HepG2 (cell line): ENCODE data around the gene ULK3. TPM values are rescaled to one million over a fixed set of nuclear protein-coding genes. Genes with fewer than 3 reads are reported as not detected.
A peak's percentile ranks its signal among the peaks of the same experiment; 100 is the strongest.

Source experiments
- BORCS8-MEF2B ChIP-seq: sonication (generic); formaldehyde crosslinking; IDR thresholded peaks from 2 replicates; pipeline ENCODE4 v1.8.0; 2022; ENCODE audit warnings: mild to moderate bottlenecking, missing genetic modification reagents
- GATAD1 ChIP-seq: IDR thresholded peaks from 2 replicates; pipeline ENCODE4 v1.6.1; 2016; ENCODE audit warnings: missing genetic modification reagents, missing compliant biosample characterization
- IRX3 ChIP-seq: sonication (generic); formaldehyde crosslinking; IDR thresholded peaks from 2 replicates; pipeline ENCODE4 v1.8.1; 2023; ENCODE audit warnings: mild to moderate bottlenecking, low read depth, missing genetic modification reagents, borderline replicate concordance
- MEIS2 ChIP-seq: sonication (generic); formaldehyde crosslinking; IDR thresholded peaks from 2 replicates; pipeline ENCODE4 v1.9.0; 2021; ENCODE audit warnings: mild to moderate bottlenecking, missing genetic modification reagents
- NCOA5 ChIP-seq: sonication (generic); formaldehyde crosslinking; IDR thresholded peaks from 2 replicates; pipeline ENCODE4 v1.4.0; 2020; ENCODE audit warnings: missing genetic modification reagents
- RXRB ChIP-seq: IDR thresholded peaks from 2 replicates; pipeline ENCODE4 v1.6.1; 2016; ENCODE audit warnings: borderline replicate concordance, missing genetic modification reagents, missing compliant biosample characterization
- TEAD3 ChIP-seq: optimal IDR thresholded peaks from 2 replicates; pipeline ENCODE3; 2016; ENCODE audit warnings: borderline replicate concordance
- WIZ ChIP-seq: sonication (generic); formaldehyde crosslinking; IDR thresholded peaks from 2 replicates; pipeline ENCODE4 v1.5.1; 2020; ENCODE audit warnings: mild to moderate bottlenecking, missing genetic modification reagents
- ZFY ChIP-seq: sonication (generic); formaldehyde crosslinking; IDR thresholded peaks from 2 replicates; pipeline ENCODE4 v1.4.0; 2020; ENCODE audit warnings: missing genetic modification reagents
- ZNF607 ChIP-seq: sonication (generic); formaldehyde crosslinking; IDR thresholded peaks from 2 replicates; pipeline ENCODE4 v1.5.1; 2020; ENCODE audit warnings: missing genetic modification reagents, mild to moderate bottlenecking, borderline replicate concordance
- ZNF781 ChIP-seq: sonication (generic); formaldehyde crosslinking; IDR thresholded peaks from 2 replicates; pipeline ENCODE4 v1.5.1; 2020; ENCODE audit warnings: borderline replicate concordance, mild to moderate bottlenecking, missing genetic modification reagents; ENCODE audit errors: not compliant biosample characterization
- polyA plus RNA-seq, 8 experiments: library from polyadenylated mRNA; depleted of rRNA in 3 of 8; stranded (reverse) in 7 of 8; unstranded in 1 of 8; fragments of >200 nt; fragmentation: Illumina TruSeq in 4 of 8; extraction: Trizol in 4 of 8; gene quantifications; 2 replicates each; pipeline versions ENCODE4 v1.2.1 to v1.2.3, GENCODE V29; 2011 to 2016; ENCODE audit warnings: low read depth in 4 of 8, missing spikeins in 1 of 8, mixed read lengths in 1 of 8; ENCODE audit not compliant: insufficient read depth in 1 of 8
- total RNA-seq, 5 experiments: library from RNA; depleted of rRNA; stranded (reverse); fragments of >200 nt; fragmentation: Illumina TruSeq; extraction: Trizol; gene quantifications; 2 replicates each; pipeline ENCODE4 v1.2.3, GENCODE V29; 2016; ENCODE audit warnings: low read depth in 1 of 5
- TF ChIP-seq, protein P1 (sequence below): sonication (generic); formaldehyde crosslinking; IDR thresholded peaks from 2 replicates; pipeline ENCODE4; 2020; ENCODE audit warnings: missing genetic modification reagents, mild to moderate bottlenecking, borderline replicate concordance
- TF ChIP-seq, protein P2 (sequence below): sonication (generic); formaldehyde crosslinking; IDR thresholded peaks from 2 replicates; pipeline ENCODE4 v1.4.0; 2020; ENCODE audit warnings: missing genetic modification reagents
- TF ChIP-seq, protein P3 (sequence below): sonication (generic); formaldehyde crosslinking; IDR thresholded peaks from 2 replicates; pipeline ENCODE4 v1.8.0; 2022; ENCODE audit warnings: mild to moderate bottlenecking, missing genetic modification reagents, borderline replicate concordance
- TF ChIP-seq, protein P4 (sequence below): sonication (generic); formaldehyde crosslinking; IDR thresholded peaks from 2 replicates; pipeline ENCODE4 v1.5.1; 2020; ENCODE audit warnings: mild to moderate bottlenecking, missing genetic modification reagents, moderate library complexity
- TF ChIP-seq, protein P5 (sequence below): sonication (generic); formaldehyde crosslinking; IDR thresholded peaks from 2 replicates; pipeline ENCODE4 v1.4.0; 2020; ENCODE audit warnings: mild to moderate bottlenecking, missing genetic modification reagents
- TF ChIP-seq, protein P6 (sequence below): sonication (generic); formaldehyde crosslinking; IDR thresholded peaks from 2 replicates; pipeline ENCODE4 v1.4.0; 2020; ENCODE audit warnings: mild to moderate bottlenecking, low read depth, missing genetic modification reagents

ULK3 gene
- total and polyA plus RNA-seq, 2 of the 13 experiments (the other 11 are each of a cell fraction or from before 2014, with no cell fraction given): 15.2 to 23.7 TPM

DNA sequence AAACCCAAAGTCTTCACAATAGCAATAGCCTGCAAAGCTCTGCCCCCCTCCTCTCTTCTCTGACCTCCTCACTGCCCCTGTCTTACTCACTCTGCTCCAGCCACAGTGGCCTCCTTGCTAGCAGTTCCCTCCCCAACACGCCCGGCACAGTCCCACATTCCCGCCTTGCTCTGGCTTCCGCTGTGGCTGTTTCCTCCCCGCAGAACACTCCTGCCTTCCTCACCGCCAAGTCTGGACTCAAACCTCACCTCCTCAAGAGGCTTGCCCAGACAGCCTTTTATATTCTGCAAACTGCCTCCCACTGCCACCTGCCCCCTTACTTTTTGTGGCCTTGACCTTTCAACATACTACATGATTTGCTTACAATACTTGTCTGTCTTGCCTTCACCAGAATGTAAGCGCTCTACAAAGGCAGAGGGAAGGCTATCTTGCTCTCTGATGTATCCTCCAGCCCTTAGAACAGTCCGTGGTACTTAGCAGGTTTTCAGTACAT lies 46.5 kb upstream of the ULK3 start (continued):
- TF ChIP-seq, protein P1, sequence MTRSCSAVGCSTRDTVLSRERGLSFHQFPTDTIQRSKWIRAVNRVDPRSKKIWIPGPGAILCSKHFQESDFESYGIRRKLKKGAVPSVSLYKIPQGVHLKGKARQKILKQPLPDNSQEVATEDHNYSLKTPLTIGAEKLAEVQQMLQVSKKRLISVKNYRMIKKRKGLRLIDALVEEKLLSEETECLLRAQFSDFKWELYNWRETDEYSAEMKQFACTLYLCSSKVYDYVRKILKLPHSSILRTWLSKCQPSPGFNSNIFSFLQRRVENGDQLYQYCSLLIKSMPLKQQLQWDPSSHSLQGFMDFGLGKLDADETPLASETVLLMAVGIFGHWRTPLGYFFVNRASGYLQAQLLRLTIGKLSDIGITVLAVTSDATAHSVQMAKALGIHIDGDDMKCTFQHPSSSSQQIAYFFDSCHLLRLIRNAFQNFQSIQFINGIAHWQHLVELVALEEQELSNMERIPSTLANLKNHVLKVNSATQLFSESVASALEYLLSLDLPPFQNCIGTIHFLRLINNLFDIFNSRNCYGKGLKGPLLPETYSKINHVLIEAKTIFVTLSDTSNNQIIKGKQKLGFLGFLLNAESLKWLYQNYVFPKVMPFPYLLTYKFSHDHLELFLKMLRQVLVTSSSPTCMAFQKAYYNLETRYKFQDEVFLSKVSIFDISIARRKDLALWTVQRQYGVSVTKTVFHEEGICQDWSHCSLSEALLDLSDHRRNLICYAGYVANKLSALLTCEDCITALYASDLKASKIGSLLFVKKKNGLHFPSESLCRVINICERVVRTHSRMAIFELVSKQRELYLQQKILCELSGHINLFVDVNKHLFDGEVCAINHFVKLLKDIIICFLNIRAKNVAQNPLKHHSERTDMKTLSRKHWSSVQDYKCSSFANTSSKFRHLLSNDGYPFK: peak; percentile 27; the same call in 1 of the 2 replicates
- TF ChIP-seq, protein P2, sequence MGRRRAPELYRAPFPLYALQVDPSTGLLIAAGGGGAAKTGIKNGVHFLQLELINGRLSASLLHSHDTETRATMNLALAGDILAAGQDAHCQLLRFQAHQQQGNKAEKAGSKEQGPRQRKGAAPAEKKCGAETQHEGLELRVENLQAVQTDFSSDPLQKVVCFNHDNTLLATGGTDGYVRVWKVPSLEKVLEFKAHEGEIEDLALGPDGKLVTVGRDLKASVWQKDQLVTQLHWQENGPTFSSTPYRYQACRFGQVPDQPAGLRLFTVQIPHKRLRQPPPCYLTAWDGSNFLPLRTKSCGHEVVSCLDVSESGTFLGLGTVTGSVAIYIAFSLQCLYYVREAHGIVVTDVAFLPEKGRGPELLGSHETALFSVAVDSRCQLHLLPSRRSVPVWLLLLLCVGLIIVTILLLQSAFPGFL (CRISPR knock-in tag): no peak
- TF ChIP-seq GATAD1 (CRISPR knock-in tag): no peak
- TF ChIP-seq TEAD3 (CRISPR knock-in tag): peak; percentile 30
- TF ChIP-seq WIZ: no peak
- TF ChIP-seq RXRB (CRISPR knock-in tag): 0 out of 2 replicates have a peak, but pooled peaks have one; percentile 6
- TF ChIP-seq, protein P3, sequence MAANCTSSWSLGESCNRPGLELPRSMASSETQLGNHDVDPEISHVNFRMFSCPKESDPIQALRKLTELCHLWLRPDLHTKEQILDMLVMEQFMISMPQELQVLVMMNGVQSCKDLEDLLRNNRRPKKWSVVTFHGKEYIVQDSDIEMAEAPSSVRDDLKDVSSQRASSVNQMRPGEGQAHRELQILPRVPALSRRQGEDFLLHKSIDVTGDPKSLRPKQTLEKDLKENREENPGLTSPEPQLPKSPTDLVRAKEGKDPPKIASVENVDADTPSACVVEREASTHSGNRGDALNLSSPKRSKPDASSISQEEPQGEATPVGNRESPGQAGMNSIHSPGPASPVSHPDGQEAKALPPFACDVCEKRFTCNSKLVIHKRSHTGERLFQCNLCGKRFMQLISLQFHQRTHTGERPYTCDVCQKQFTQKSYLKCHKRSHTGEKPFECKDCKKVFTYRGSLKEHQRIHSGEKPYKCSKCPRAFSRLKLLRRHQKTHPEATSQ (CRISPR knock-in tag): peak; percentile 81; the same call in 1 of the 2 replicates
- TF ChIP-seq MEIS2: 0 out of 2 replicates have a peak, but pooled peaks have one; percentile 3
- TF ChIP-seq, protein P4, sequence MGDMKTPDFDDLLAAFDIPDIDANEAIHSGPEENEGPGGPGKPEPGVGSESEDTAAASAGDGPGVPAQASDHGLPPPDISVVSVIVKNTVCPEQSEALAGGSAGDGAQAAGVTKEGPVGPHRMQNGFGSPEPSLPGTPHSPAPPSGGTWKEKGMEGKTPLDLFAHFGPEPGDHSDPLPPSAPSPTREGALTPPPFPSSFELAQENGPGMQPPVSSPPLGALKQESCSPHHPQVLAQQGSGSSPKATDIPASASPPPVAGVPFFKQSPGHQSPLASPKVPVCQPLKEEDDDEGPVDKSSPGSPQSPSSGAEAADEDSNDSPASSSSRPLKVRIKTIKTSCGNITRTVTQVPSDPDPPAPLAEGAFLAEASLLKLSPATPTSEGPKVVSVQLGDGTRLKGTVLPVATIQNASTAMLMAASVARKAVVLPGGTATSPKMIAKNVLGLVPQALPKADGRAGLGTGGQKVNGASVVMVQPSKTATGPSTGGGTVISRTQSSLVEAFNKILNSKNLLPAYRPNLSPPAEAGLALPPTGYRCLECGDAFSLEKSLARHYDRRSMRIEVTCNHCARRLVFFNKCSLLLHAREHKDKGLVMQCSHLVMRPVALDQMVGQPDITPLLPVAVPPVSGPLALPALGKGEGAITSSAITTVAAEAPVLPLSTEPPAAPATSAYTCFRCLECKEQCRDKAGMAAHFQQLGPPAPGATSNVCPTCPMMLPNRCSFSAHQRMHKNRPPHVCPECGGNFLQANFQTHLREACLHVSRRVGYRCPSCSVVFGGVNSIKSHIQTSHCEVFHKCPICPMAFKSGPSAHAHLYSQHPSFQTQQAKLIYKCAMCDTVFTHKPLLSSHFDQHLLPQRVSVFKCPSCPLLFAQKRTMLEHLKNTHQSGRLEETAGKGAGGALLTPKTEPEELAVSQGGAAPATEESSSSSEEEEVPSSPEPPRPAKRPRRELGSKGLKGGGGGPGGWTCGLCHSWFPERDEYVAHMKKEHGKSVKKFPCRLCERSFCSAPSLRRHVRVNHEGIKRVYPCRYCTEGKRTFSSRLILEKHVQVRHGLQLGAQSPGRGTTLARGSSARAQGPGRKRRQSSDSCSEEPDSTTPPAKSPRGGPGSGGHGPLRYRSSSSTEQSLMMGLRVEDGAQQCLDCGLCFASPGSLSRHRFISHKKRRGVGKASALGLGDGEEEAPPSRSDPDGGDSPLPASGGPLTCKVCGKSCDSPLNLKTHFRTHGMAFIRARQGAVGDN (CRISPR knock-in tag): peak; percentile 81
- TF ChIP-seq ZNF607: no peak
- TF ChIP-seq BORCS8-MEF2B: peak; percentile 33; the same call in 1 of the 2 replicates
- TF ChIP-seq ZNF781 (CRISPR knock-in tag): peak; percentile 31
- TF ChIP-seq, protein P5, sequence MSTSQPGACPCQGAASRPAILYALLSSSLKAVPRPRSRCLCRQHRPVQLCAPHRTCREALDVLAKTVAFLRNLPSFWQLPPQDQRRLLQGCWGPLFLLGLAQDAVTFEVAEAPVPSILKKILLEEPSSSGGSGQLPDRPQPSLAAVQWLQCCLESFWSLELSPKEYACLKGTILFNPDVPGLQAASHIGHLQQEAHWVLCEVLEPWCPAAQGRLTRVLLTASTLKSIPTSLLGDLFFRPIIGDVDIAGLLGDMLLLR: no peak
- TF ChIP-seq, protein P6, sequence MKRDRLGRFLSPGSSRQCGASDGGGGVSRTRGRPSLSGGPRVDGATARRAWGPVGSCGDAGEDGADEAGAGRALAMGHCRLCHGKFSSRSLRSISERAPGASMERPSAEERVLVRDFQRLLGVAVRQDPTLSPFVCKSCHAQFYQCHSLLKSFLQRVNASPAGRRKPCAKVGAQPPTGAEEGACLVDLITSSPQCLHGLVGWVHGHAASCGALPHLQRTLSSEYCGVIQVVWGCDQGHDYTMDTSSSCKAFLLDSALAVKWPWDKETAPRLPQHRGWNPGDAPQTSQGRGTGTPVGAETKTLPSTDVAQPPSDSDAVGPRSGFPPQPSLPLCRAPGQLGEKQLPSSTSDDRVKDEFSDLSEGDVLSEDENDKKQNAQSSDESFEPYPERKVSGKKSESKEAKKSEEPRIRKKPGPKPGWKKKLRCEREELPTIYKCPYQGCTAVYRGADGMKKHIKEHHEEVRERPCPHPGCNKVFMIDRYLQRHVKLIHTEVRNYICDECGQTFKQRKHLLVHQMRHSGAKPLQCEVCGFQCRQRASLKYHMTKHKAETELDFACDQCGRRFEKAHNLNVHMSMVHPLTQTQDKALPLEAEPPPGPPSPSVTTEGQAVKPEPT: 0 out of 2 replicates have a peak, but pooled peaks have one; percentile 21
- TF ChIP-seq IRX3 (CRISPR knock-in tag): 0 out of 2 replicates have a peak, but pooled peaks have one; percentile 20
- TF ChIP-seq NCOA5: no peak
- no peak for TF ChIP-seq ZFY (CRISPR knock-in tag)
